ENCODE measurements around the gene DNAAF9. TPM values are rescaled to one million over a fixed set of nuclear protein-coding genes. Genes with fewer than 3 reads are reported as not detected.

DNAAF9 gene
- total and polyA plus RNA-seq, 2 donors (not counting 3 experiments of a cell fraction or from before 2014, with no cell fraction given), result 7.6 to 20.9 TPM

DNA sequence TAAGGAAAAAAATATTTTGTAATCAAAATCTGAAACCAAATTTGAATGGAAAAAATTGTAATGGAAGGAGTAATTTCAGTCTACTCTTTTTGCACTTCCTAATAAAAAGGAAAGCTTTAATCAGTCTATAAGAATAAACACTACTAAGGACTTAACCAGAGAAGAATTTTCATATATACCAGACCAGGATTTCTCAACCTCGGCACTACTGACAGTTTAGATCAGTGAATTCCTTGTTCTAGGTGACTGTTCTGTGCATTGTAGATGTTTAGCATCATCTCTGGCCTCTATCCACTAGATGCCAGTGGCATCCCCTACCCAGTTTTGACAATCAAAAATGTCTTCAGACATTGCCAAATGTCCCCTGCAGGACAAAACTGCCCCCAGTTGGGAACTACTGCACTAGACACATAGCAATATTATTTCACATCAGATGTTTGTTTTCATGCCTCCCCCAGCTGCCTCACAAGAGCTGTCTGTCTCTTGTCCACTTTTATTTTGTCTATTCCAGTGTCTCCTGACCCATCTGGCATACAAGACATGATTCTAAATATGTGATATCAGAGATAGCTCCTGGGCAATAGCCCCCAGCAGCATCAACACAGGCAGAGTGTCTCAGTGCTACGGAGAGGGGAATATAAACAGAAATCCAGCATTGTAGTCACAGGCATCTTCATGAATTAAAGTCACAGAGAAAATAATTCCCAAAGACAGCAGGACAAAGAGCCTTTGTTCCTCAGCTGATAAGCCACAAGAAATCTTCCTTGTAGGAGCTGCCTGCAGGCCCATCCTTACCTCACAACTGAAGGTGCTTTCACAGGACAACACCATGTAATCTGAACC lies 27.0 kb downstream of the DNAAF9 start:
- Histone ChIP-seq H3K9ac (replicated peaks; ENCODE audit: extremely low read depth, insufficient read depth, low read length) (no peak overlapping the region), H3K79me2 (ENCODE audit: control insufficient read depth, insufficient read depth, low read length) (peaks cover 15% of the 10 kb centered on the region), H4K20me1 (replicated peaks; ENCODE audit: control insufficient read depth, extremely low read depth, insufficient read depth, low read length) (no peaks in the 10 kb centered on the region), H3K9me3 (replicated peaks; ENCODE audit: control insufficient read depth, insufficient read depth, low read length) (no peaks in the 10 kb centered on the region), H3K4me2 (ENCODE audit: insufficient read depth, low read length) (no peak overlapping the region), H3K4me3 (replicated peaks in 1 of 3; ENCODE audit: insufficient read depth in 1 of 3, low read depth in 1 of 3, low read length in 3 of 3) (no peak overlapping the region), H3K4me1 (ENCODE audit: control insufficient read depth, extremely low read depth, insufficient read depth, low read length) (peaks cover 17% of the 10 kb centered on the region), H3K27me3 (ENCODE audit: control insufficient read depth in 2 of 2, insufficient read depth in 2 of 2, low read length in 2 of 2) (no peaks in the 10 kb centered on the region), H2AFZ (ENCODE audit: low read depth, low read length) (no peak overlapping the region), H3K9me1 (replicated peaks; ENCODE audit: control insufficient read depth, extremely low read depth, insufficient read depth, low read length) (no peaks in the 10 kb centered on the region), H3K27ac (ENCODE audit: insufficient read depth, low read depth, low read length) (no peak overlapping the region), H3K36me3 (ENCODE audit: control insufficient read depth in 2 of 2, extremely low read depth in 1 of 2, insufficient read depth in 2 of 2, low read length in 2 of 2) (peaks cover 0 to 4% of the 10 kb centered on the region in 2 experiments)
- DNase-seq (ENCODE audit: low read depth, low spot score) (no peak), FAIRE-seq (no peak)
- ChIA-PET CTCF (interaction anchor here (1.4 kb wide), 1 partner anchor 11 kb away, joined by 3 read pairs; no protein-coding TSS in a partner anchor), POLR2A (no interaction called here)
- intact Hi-C loops (cut with micrococcal nuclease), result no loop called here
- TF ChIP-seq POLR2AphosphoS5 (IDR thresholded peaks at IDR 0.05; ENCODE audit: insufficient read depth, low read depth, low read length), result no peak
- TF ChIP-seq, protein P1, sequence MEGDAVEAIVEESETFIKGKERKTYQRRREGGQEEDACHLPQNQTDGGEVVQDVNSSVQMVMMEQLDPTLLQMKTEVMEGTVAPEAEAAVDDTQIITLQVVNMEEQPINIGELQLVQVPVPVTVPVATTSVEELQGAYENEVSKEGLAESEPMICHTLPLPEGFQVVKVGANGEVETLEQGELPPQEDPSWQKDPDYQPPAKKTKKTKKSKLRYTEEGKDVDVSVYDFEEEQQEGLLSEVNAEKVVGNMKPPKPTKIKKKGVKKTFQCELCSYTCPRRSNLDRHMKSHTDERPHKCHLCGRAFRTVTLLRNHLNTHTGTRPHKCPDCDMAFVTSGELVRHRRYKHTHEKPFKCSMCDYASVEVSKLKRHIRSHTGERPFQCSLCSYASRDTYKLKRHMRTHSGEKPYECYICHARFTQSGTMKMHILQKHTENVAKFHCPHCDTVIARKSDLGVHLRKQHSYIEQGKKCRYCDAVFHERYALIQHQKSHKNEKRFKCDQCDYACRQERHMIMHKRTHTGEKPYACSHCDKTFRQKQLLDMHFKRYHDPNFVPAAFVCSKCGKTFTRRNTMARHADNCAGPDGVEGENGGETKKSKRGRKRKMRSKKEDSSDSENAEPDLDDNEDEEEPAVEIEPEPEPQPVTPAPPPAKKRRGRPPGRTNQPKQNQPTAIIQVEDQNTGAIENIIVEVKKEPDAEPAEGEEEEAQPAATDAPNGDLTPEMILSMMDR (IDR thresholded peaks at IDR 0.05; ENCODE audit: extremely low read depth in 1 of 2, insufficient read depth in 1 of 2, low read depth in 1 of 2, low read length in 2 of 2), result no peak
- no peak for TF ChIP-seq JUN (IDR thresholded peaks at IDR 0.05; ENCODE audit: borderline replicate concordance, insufficient read depth, insufficient read length, low read depth)
- TF ChIP-seq EZH2 (IDR thresholded peaks at IDR 0.05; ENCODE audit: borderline replicate concordance, low read depth, low read length, severe bottlenecking), result no peak
- TF ChIP-seq, protein P2, sequence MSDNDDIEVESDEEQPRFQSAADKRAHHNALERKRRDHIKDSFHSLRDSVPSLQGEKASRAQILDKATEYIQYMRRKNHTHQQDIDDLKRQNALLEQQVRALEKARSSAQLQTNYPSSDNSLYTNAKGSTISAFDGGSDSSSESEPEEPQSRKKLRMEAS (IDR thresholded peaks at IDR 0.05; ENCODE audit: insufficient read depth, insufficient read length), result no peak
- no peak for TF ChIP-seq POLR2A (IDR thresholded peaks at IDR 0.05; ENCODE audit: low read depth, low read length)
- TF ChIP-seq FOS (IDR thresholded peaks at IDR 0.05; ENCODE audit: borderline replicate concordance, insufficient read depth, low read length), result no peak
- no peak for TF ChIP-seq MYC (IDR thresholded peaks at IDR 0.05; ENCODE audit: low read depth, low read length)
- no peak for TF ChIP-seq GATA2 (IDR thresholded peaks at IDR 0.05; ENCODE audit: insufficient read depth, insufficient read length, low read depth, low read length)
- BruUV-seq (replicated peaks), result no TSS peak
- dilution Hi-C loops (cut with MboI; ENCODE audit: extremely low pct_ligation_motif_present, low sequenced_read_pairs), result no loop called here

Measured in endothelial cell of umbilical vein (primary cell).